Neural cell (in vitro differentiated cells): ENCODE measurements around the gene PLOD2. TPM values are rescaled to one million over a fixed set of nuclear protein-coding genes. Genes with fewer than 3 reads are reported as not detected.

Source experiments
- H2AFZ ChIP-seq: fragments of 200-600, 300-800 bp; sonication (generic), shearing (Covaris generic); 2 replicates; pipeline ENCODE4 v1.6.0; 2014; ENCODE audit warnings: low read depth, mild to moderate bottlenecking, antibody characterized with exemption, low read length, moderate library complexity
- H3F3A ChIP-seq: fragments of 200-600 bp; shearing (Covaris generic); 2 replicates; pipeline ENCODE4 v1.6.1; 2016; ENCODE audit warnings: mild to moderate bottlenecking, moderate library complexity, mixed read lengths, antibody characterized with exemption, low read length; ENCODE audit not compliant: insufficient read depth, poor library complexity, severe bottlenecking
- H3K27ac ChIP-seq: fragments of 200-600, 300-800 bp; sonication (generic), shearing (Covaris generic); 2 replicates; pipeline ENCODE4 v1.5.1; 2014; ENCODE audit warnings: mild to moderate bottlenecking, low read length, moderate library complexity
- H3K27me3 ChIP-seq: fragments of 300-800, 200-600 bp; sonication (generic), shearing (Covaris generic); 2 replicates; pipeline ENCODE4 v1.6.0; 2014; ENCODE audit warnings: mild to moderate bottlenecking, low read depth, low read length, moderate library complexity; ENCODE audit not compliant: insufficient read depth
- H3K36me3 ChIP-seq: fragments of 300-800, 200-600 bp; sonication (generic), shearing (Covaris generic); 2 replicates; pipeline ENCODE4 v1.5.1; 2014; ENCODE audit warnings: mild to moderate bottlenecking, antibody characterized with exemption, low read length, moderate library complexity; ENCODE audit not compliant: insufficient read depth
- H3K4me2 ChIP-seq: fragments of 300-800, 200-600 bp; sonication (generic), shearing (Covaris generic); 2 replicates; pipeline ENCODE4 v1.6.0; 2014; ENCODE audit warnings: mild to moderate bottlenecking, low read length
- H3K4me3 ChIP-seq: fragments of 300-800, 200-600 bp; sonication (generic), shearing (Covaris generic); 2 replicates; pipeline ENCODE4 v1.5.1; 2014; ENCODE audit warnings: mild to moderate bottlenecking, low read length, moderate library complexity
- H3K79me2 ChIP-seq: fragments of 200-600 bp; shearing (Covaris generic); replicated peaks from 2 replicates; pipeline ENCODE4 v1.6.0; 2014; ENCODE audit warnings: mild to moderate bottlenecking, low read length, moderate library complexity; ENCODE audit not compliant: insufficient read depth
- H3K9ac ChIP-seq: fragments of 300-800, 200-600 bp; sonication (generic), shearing (Covaris generic); 2 replicates; pipeline ENCODE4 v1.6.1; 2016; ENCODE audit warnings: mild to moderate bottlenecking, low read length, mixed read lengths
- H3K9me2 ChIP-seq: fragments of 200-600 bp; shearing (Covaris generic); 2 replicates; pipeline ENCODE4 v1.6.1; 2016; ENCODE audit warnings: mild to moderate bottlenecking, low read length, mixed read lengths; ENCODE audit not compliant: insufficient read depth
- H3K9me3 ChIP-seq: fragments of 200-600, 300-800 bp; sonication (generic), shearing (Covaris generic); 2 replicates; pipeline ENCODE4 v1.6.1; 2016; ENCODE audit warnings: mild to moderate bottlenecking, mixed run types, low read length, moderate library complexity, mixed read lengths
- H4K20me1 ChIP-seq: fragments of 200-600 bp; shearing (Covaris generic); 2 replicates; pipeline ENCODE4 v1.6.1; 2016; ENCODE audit warnings: mild to moderate bottlenecking, mixed run types; ENCODE audit not compliant: insufficient read depth
- EP300 ChIP-seq: fragments of 450-650 bp; conservative IDR thresholded peaks from 2 replicates; pipeline ENCODE4 v1.6.1; 2014; ENCODE audit warnings: antibody characterized with exemption, mild to moderate bottlenecking, moderate library complexity; ENCODE audit not compliant: poor library complexity, severe bottlenecking
- EZH2 ChIP-seq: fragments of 200-600, 300-800 bp; shearing (Covaris generic), sonication (generic); IDR thresholded peaks from 2 replicates; pipeline ENCODE4 v1.6.1; 2014; ENCODE audit warnings: antibody characterized with exemption, low read length, borderline replicate concordance, mild to moderate bottlenecking; ENCODE audit not compliant: insufficient read depth, poor library complexity, severe bottlenecking
- MXI1 ChIP-seq: fragments of 450-650 bp; conservative IDR thresholded peaks from 2 replicates; pipeline ENCODE4 v1.6.1; 2014; ENCODE audit warnings: antibody characterized with exemption, mild to moderate bottlenecking; ENCODE audit not compliant: poor library complexity, severe bottlenecking
- POLR2AphosphoS5 ChIP-seq: IDR thresholded peaks from 2 replicates; pipeline ENCODE4 v1.6.1; 2012
- RAD21 ChIP-seq: fragments of 450-650 bp; conservative IDR thresholded peaks from 2 replicates; pipeline ENCODE4 v1.6.1; 2014; ENCODE audit warnings: antibody characterized with exemption, mild to moderate bottlenecking, moderate library complexity
- SMC3 ChIP-seq: fragments of 450-650 bp; conservative IDR thresholded peaks from 2 replicates; pipeline ENCODE4 v1.6.1; 2014; ENCODE audit warnings: antibody characterized with exemption, mild to moderate bottlenecking, moderate library complexity; ENCODE audit not compliant: poor library complexity
- TAF1 ChIP-seq: IDR thresholded peaks from 2 replicates; pipeline ENCODE4 v1.6.1; 2012; ENCODE audit warnings: low read depth
- polyA plus RNA-seq: library from polyadenylated mRNA; depleted of rRNA; stranded (reverse); fragments of >200 nt; gene quantifications from 2 replicates; pipeline ENCODE4 v1.2.3, GENCODE V29; 2014
- TF ChIP-seq, protein P1 (sequence below): IDR thresholded peaks from 2 replicates; pipeline ENCODE4 v1.6.1; 2012; ENCODE audit warnings: borderline replicate concordance
- TF ChIP-seq, protein P2 (sequence below): fragments of 450-650 bp; IDR thresholded peaks from 2 replicates; pipeline ENCODE4 v1.5.1; 2014; ENCODE audit warnings: antibody characterized with exemption, mild to moderate bottlenecking, moderate library complexity; ENCODE audit not compliant: poor library complexity, severe bottlenecking

PLOD2 gene
- polyA plus RNA-seq, 1 donor from 2014 or later, result 5.6 TPM

DNA sequence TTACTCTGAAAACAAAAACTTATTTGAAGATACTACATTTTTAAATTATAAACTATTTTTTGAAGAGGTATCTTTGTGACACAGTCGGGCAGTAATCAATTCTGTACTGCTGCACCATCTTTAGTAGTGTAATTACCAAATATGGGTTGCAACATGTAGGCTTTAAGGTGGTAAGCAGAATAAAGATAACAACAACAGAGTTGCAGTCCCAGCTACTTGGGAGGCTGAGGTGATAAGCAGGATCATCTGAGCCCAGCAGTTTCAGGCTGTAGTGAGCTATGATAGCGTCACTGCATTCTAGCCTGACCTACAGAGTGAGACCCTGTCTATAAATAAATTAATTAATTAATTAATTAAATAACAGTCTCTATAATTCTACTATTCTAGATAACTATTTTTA lies 6.0 kb downstream of the PLOD2 start:
- Histone ChIP-seq H4K20me1 (no peaks in the 10 kb centered on the region), H3K9me2 (no peaks in the 10 kb centered on the region), H3K27me3 (no peaks in the 10 kb centered on the region), H3K9ac (no peak overlapping the region), H3K4me3 (no peak overlapping the region), H3K27ac (no peak overlapping the region), H3K79me2 (no peaks in the 10 kb centered on the region), H3K36me3 (no peaks in the 10 kb centered on the region), H3F3A (no peaks in the 10 kb centered on the region), H3K4me2 (no peak overlapping the region), H2AFZ (no peak overlapping the region), H3K9me3 (no peaks in the 10 kb centered on the region)
- TF ChIP-seq EZH2 (no peak), RAD21 (no peak), SMC3 (no peak), MXI1 (no peak), POLR2AphosphoS5 (no peak), EP300 (no peak), TAF1 (no peak)
- TF ChIP-seq, protein P1, sequence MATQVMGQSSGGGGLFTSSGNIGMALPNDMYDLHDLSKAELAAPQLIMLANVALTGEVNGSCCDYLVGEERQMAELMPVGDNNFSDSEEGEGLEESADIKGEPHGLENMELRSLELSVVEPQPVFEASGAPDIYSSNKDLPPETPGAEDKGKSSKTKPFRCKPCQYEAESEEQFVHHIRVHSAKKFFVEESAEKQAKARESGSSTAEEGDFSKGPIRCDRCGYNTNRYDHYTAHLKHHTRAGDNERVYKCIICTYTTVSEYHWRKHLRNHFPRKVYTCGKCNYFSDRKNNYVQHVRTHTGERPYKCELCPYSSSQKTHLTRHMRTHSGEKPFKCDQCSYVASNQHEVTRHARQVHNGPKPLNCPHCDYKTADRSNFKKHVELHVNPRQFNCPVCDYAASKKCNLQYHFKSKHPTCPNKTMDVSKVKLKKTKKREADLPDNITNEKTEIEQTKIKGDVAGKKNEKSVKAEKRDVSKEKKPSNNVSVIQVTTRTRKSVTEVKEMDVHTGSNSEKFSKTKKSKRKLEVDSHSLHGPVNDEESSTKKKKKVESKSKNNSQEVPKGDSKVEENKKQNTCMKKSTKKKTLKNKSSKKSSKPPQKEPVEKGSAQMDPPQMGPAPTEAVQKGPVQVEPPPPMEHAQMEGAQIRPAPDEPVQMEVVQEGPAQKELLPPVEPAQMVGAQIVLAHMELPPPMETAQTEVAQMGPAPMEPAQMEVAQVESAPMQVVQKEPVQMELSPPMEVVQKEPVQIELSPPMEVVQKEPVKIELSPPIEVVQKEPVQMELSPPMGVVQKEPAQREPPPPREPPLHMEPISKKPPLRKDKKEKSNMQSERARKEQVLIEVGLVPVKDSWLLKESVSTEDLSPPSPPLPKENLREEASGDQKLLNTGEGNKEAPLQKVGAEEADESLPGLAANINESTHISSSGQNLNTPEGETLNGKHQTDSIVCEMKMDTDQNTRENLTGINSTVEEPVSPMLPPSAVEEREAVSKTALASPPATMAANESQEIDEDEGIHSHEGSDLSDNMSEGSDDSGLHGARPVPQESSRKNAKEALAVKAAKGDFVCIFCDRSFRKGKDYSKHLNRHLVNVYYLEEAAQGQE, result no peak
- TF ChIP-seq, protein P2, sequence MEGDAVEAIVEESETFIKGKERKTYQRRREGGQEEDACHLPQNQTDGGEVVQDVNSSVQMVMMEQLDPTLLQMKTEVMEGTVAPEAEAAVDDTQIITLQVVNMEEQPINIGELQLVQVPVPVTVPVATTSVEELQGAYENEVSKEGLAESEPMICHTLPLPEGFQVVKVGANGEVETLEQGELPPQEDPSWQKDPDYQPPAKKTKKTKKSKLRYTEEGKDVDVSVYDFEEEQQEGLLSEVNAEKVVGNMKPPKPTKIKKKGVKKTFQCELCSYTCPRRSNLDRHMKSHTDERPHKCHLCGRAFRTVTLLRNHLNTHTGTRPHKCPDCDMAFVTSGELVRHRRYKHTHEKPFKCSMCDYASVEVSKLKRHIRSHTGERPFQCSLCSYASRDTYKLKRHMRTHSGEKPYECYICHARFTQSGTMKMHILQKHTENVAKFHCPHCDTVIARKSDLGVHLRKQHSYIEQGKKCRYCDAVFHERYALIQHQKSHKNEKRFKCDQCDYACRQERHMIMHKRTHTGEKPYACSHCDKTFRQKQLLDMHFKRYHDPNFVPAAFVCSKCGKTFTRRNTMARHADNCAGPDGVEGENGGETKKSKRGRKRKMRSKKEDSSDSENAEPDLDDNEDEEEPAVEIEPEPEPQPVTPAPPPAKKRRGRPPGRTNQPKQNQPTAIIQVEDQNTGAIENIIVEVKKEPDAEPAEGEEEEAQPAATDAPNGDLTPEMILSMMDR, result no peak

DNA sequence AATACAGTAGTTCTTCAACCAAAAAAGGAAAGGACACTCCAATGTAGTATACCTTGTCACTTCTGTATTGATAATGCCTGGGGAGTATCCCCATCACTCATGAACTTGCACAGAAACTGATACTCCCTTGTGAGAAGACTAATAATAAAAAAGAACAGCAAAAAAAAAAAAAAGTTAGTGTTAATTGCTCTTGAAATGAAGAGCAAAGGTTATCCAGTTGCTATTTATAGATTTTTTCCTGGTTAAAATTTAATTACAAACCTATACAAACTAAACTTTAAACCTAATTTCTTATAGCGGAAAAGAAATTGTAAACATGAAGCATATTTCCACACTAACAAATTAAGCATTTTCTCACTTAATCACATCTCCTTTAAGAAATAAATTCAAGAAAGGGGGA lies 6.7 kb downstream of the PLOD2 start:
- Histone ChIP-seq H3K4me3 (no peak overlapping the region), H3K27ac (no peak overlapping the region), H3K4me2 (no peak overlapping the region), H3K9me2 (no peaks in the 10 kb centered on the region), H3K9ac (no peak overlapping the region), H4K20me1 (no peaks in the 10 kb centered on the region), H3K79me2 (no peaks in the 10 kb centered on the region), H3K27me3 (no peaks in the 10 kb centered on the region), H3F3A (no peaks in the 10 kb centered on the region), H3K9me3 (no peaks in the 10 kb centered on the region), H3K36me3 (no peaks in the 10 kb centered on the region), H2AFZ (no peak overlapping the region)
- TF ChIP-seq MXI1, result no peak
- no peak for TF ChIP-seq RAD21
- TF ChIP-seq SMC3, result no peak
- TF ChIP-seq EP300, result no peak
- TF ChIP-seq, protein P1, result no peak
- no peak for TF ChIP-seq TAF1
- TF ChIP-seq EZH2, result no peak
- no peak for TF ChIP-seq POLR2AphosphoS5
- TF ChIP-seq, protein P2, result no peak
